Activated naive CD4-positive, alpha-beta T cell (primary cell): ENCODE measurements around the gene PRDM16.
"Not testable (repeated sequence)": the region's sequence is repeated elsewhere in the genome, so short reads cannot be mapped to it uniquely, and the experiment has no call there.

Source experiments
- DNase-seq, 4 experiments: peaks; one replicate each; lab custom pipeline; 2025; lab: John Stamatoyannopoulos, UW

The PRDM16 gene

GRCh38 chr1:3163356-3163755, 94.4 kb downstream of the PRDM16 start:
- DNase-seq: no peak

GRCh38 chr1:3164671-3165070, 95.7 kb downstream of the PRDM16 start:
- no peak for DNase-seq

GRCh38 chr1:3165189-3165588, 96.2 kb downstream of the PRDM16 start:
- not testable (repeated sequence) for DNase-seq

- no peak for DNase-seq
Observed at GRCh38 chr1:3166206-3166918, 97.4 kb downstream of the PRDM16 start.

DNA sequence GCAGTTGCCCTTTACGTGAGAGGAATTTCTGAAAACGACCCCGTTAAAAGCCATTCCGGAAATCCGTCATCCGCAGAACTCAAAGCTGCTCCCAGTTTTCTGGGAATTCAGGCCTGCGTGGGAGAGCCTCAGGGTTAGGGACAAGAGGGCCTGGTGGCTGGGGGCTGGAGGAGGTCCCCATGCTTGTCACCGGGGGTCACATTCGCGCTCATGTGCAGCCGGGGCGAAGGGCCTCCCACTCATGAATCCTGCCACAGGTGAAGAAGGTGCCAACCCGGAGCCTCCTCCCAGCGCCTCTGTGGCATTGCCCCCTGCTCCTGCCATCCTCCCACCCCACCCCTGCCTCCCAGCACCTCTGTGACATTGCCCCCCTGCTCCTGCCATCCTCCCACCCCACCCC, 98.3 kb downstream of the PRDM16 start:
- no peak for DNase-seq

DNA sequence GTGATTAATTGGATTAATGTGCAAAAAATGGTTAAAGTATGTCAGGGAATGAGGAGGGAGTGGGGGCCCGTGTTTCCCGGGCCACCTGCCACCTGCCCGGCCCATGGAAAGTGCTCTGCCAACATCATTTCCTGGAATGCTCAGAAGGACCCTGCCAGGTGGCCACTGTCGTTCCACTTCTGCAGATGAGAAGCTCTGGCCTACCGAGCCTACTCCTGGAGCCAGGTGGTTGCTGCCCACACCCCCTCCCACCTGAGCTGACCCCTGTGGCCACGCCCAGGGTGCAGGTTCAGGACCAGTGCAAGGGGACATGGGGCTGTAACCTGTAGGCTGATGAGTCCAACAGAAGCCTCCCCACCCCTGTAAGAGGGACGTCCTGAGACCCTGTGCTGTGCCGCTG, 99.7 kb downstream of the PRDM16 start:
- no peak for DNase-seq

- no peak for DNase-seq
Observed at GRCh38 chr1:3169665-3170356, 100.8 kb downstream of the PRDM16 start.

DNA sequence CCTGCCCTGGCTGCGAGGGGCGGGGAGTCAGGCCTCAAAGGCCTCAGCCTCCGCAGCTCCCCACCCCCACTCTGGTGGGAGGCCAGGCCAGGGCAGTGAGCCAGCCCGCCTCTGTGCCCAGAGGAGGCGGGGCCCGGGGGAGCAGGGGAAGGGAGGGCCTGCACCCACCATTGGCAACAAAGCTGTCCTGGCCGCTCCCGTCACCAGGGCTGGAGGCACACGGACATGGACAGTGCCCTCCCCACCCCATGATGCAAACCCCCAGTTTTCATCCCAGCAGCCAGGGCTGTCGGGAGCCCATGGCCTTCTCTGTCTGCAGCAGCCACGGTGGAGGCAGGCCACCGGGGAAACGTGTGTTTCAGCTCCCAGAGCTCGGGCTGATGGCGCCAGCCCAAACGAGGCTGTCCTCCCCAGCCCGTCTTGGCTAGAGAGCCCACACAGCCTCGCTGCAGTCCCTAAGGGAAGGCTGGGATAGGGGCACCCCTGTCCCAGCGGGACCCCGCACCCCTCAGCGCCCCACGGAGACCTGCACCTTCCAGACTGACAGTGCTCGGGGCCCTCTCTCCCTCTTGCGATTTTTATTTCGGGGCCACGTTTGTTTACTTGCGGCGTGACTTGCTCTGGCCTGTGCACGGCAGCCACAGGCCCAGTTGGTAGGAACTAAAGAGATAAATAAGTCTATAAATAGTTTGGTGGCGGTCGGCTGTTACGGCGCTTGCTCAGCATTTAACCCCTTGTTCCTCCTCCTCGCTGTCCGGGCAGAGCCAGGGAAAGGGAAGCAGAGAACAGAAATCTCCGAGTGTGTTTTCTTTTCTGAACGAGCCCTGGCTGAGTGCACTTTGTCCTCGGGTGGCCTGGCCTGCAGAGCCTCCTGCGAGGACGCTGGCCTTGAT, 101.8 kb downstream of the PRDM16 start:
- DNase-seq: no peak

GRCh38 chr1:3171761-3172160, 102.8 kb downstream of the PRDM16 start:
- no peak for DNase-seq

DNA sequence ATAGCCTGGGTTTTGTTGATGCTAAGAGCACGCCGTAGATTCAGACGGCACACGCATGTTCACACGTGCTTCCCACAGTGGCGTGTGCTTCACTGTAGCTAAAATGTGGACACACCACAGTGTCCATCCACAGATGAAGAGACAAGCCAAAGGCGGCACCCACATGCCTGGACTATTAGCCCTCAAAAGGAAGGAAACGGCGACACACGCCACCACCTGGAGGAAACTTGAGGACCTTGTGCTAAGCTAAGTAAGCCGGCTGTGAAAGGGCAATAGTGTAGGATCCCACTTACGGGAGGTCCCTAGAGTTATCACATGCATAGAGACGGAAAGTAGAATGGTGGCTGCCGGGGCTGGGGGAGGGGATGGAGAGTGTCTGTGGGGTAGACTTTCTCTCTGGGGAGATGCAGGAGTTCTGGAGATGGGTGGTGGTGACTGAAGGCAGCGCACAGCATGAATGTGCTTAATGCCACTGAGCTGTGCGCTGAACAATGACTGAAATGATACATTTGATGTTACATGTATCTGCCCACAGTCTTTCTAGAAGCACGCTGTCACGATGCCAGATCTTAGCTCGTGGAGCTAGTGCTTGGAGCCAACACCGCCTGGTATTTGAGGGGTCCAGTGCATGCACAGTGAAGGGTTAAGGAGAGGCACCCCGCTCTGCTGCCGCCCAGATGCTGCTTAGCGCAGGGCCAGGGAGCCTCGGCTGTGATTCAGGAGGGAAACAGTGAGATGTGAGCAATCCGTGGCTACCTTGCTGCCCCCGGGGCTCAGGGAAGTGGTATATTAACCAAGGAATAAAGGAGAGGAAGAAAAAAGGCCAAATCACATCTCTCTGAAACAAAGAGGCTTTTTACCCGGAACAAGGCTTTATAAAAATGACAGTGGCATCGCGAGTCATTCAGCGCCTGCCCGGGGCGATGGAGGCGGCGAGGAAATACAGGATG, 103.7 kb downstream of the PRDM16 start:
- no peak for DNase-seq

- no peak for DNase-seq
Observed at GRCh38 chr1:3173381-3173980, 104.5 kb downstream of the PRDM16 start.

- DNase-seq: no peak
Observed at GRCh38 chr1:3174487-3175247, 105.7 kb downstream of the PRDM16 start.

DNA sequence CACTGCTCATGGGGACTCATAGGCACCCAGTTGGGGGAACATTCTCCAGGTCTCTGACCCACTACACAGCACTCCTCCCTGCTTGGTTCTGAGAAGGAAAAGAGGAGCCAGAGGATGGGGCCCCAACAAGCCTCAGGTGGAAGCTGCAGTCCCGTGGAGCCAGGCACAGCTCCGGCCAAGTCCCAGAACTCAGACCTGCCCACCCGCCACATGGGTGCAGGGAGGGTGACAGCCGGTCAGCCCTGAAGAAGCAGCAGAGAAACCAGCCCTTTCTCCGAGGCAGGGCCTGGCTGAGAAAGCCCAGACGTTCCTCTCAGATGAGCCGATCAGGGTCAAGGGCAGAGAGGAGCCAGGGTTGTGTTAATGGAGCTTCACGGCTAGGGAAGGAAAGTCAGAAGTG, 106.5 kb downstream of the PRDM16 start:
- DNase-seq: no peak

GRCh38 chr1:3176028-3176427, 107.0 kb downstream of the PRDM16 start:
- no peak for DNase-seq

GRCh38 chr1:3176820-3177219, 107.8 kb downstream of the PRDM16 start:
- DNase-seq: no peak

- no peak for DNase-seq
Observed at GRCh38 chr1:3178279-3178678, 109.3 kb downstream of the PRDM16 start.

- no peak for DNase-seq
Observed at GRCh38 chr1:3179471-3179870, 110.5 kb downstream of the PRDM16 start.

DNA sequence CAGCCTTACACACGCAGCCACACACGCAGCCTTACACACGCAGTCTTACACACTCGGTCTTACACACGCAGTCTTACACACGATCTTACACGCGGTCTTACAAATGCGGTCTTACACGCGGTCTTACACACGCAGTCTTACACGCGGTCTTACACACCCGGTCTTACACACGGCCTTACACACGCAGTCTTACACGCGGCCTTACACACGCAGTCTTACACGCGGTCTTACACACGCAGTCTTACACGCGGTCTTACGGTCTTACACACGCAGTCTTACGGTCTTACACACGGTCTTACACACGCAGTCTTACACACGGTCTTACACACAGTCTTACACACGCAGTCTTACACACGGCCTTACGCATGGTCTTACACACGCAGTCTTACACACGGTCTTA, 111.9 kb downstream of the PRDM16 start:
- no peak for DNase-seq

DNA sequence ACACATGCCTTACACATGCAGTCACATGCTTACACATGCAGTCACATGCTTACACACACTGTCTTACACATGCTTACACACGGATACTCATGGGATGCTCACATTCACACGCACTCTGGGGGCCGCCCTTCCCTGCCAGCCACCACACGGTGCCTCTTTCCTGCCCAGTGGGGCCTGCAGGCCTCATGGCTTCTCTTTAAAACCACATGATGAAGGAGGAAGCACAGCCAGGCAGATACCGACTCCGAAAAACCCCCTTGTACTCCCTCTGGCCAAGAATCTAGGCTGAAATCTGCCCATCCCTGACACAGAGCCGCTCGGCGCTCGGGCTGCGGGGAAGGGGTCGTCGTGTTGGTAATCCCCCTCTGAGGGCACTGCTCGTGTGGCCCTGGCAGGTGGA, 113.0 kb downstream of the PRDM16 start:
- no peak for DNase-seq

GRCh38 chr1:3183411-3183810, 114.4 kb downstream of the PRDM16 start:
- DNase-seq: no peak
